GM23248 (cell line): ENCODE measurements around the gene DST. TPM values are rescaled to one million over a fixed set of nuclear protein-coding genes. Genes with fewer than 3 reads are reported as not detected.

ENCODE experiments used
- DNase-seq: peaks from one replicate; pipeline ENCODE4 v3.0.0-alpha.2; 2015
- H2AFZ ChIP-seq: fragments of 200-600 bp; sonication (generic); 2 replicates; pipeline ENCODE4 v1.6.1; 2016; ENCODE audit warnings: antibody characterized with exemption
- H3F3A ChIP-seq: fragments of 200-600 bp; sonication (generic); 2 replicates; pipeline ENCODE4 v1.6.1; 2016; ENCODE audit warnings: mild to moderate bottlenecking, antibody characterized with exemption, mixed run types; ENCODE audit not compliant: insufficient read depth
- H3K27ac ChIP-seq: fragments of 200-600 bp; sonication (generic); 2 replicates; pipeline ENCODE4 v1.5.1; 2016; ENCODE audit warnings: mild to moderate bottlenecking
- H3K27me3 ChIP-seq: fragments of 200-600 bp; sonication (generic); replicated peaks from 2 replicates; pipeline ENCODE4 v1.6.1; 2016; ENCODE audit warnings: mild to moderate bottlenecking; ENCODE audit not compliant: insufficient read depth
- H3K36me3 ChIP-seq: fragments of 200-600 bp; sonication (generic); 2 replicates; pipeline ENCODE4 v1.6.1; 2016; ENCODE audit warnings: low read depth, mild to moderate bottlenecking
- H3K4me1 ChIP-seq: fragments of 200-600 bp; sonication (generic); 2 replicates; pipeline ENCODE4 v1.6.1; 2016; ENCODE audit warnings: mild to moderate bottlenecking; ENCODE audit not compliant: insufficient read depth
- H3K4me2 ChIP-seq: fragments of 200-600 bp; sonication (generic); one replicate; pipeline ENCODE4 v1.6.1; 2016; ENCODE audit warnings: mild to moderate bottlenecking; ENCODE audit not compliant: unreplicated experiment
- H3K4me3 ChIP-seq: fragments of 200-600 bp; sonication (generic); 2 replicates; pipeline ENCODE4 v1.5.1; 2016; ENCODE audit warnings: mild to moderate bottlenecking
- H3K79me2 ChIP-seq: fragments of 200-600 bp; sonication (generic); 2 replicates; pipeline ENCODE4 v1.6.1; 2016; ENCODE audit warnings: mild to moderate bottlenecking; ENCODE audit not compliant: insufficient read depth
- H3K9ac ChIP-seq: fragments of 200-600 bp; sonication (generic); 2 replicates; pipeline ENCODE4 v1.6.1; 2016; ENCODE audit warnings: mild to moderate bottlenecking
- H3K9me2 ChIP-seq: fragments of 200-600 bp; sonication (generic); 2 replicates; pipeline ENCODE4 v1.6.1; 2016; ENCODE audit warnings: mixed run types, mild to moderate bottlenecking, moderate library complexity; ENCODE audit not compliant: insufficient read depth
- H3K9me3 ChIP-seq: fragments of 200-600 bp; sonication (generic); one replicate; pipeline ENCODE4 v1.6.1; 2017; ENCODE audit warnings: low read depth
- H4K20me1 ChIP-seq: fragments of 200-600 bp; sonication (generic); 2 replicates; pipeline ENCODE4 v1.6.0; 2016; ENCODE audit not compliant: insufficient read depth
- EZH2 ChIP-seq: fragments of 200-600 bp; sonication (generic); IDR thresholded peaks from 2 replicates; pipeline ENCODE4 v1.6.1; 2018; ENCODE audit warnings: antibody characterized with exemption, mild to moderate bottlenecking; ENCODE audit not compliant: insufficient read depth, poor library complexity, severe bottlenecking
- EZH2phosphoT487 ChIP-seq: fragments of 200-600 bp; sonication (generic); IDR thresholded peaks from 2 replicates; pipeline ENCODE4 v1.6.1; 2018; ENCODE audit warnings: antibody characterized with exemption, moderate library complexity, mild to moderate bottlenecking, low read depth; ENCODE audit not compliant: insufficient read depth
- in situ Hi-C: fragments of 300-500 bp; cut with MboI; formaldehyde crosslinking; loops from 2 replicates; pipeline ENCODE4 v1.15.0; 2020
- polyA plus RNA-seq: library from polyadenylated mRNA; unstranded; fragments of >200 nt; fragmentation: Nextera tagmentation; extraction: Ambion mirVana; gene quantifications from 2 replicates; pipeline ENCODE4 v1.2.1, GENCODE V29; 2016
- total RNA-seq: library from RNA; depleted of rRNA; stranded (reverse); fragments of >200 nt; shearing (Covaris generic); gene quantifications from 2 replicates; pipeline ENCODE4 v1.2.3, GENCODE V29; 2014

Gene DST
- total and polyA plus RNA-seq, 2 experiments from 2014 or later: 181 to 322 TPM

DNA sequence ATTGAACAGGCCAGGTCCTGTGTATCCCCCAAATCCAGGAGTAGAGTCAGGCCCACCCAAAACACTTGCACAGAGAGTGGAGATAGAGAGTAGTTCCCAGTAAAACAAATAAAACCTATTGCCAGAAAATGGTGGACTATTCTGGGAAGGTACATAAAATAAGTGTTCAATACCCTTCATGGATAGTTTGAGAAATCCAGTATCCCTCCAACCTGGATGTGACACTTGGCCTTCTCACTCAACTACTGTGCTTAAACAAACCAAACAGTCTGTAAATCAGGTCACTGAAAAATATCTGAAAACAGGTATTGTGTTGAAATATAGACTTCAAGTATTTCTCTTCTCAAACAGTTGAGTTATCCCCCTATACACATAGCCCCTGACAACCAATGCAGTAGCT, 233.7 kb downstream of the DST start:
- no peaks in the 10 kb centered on the region for H3K9me2 ChIP-seq
- H3K9me3 ChIP-seq: no peaks in the 10 kb centered on the region
- no peak overlapping the region for H3K9ac ChIP-seq
- H3K27me3 ChIP-seq: no peaks in the 10 kb centered on the region
- in situ Hi-C loops: no loop called here
- DNase-seq: no peak
- H3K27ac ChIP-seq: no peak overlapping the region
- H3K36me3 ChIP-seq: no peaks in the 10 kb centered on the region
- no peak overlapping the region for H3K4me3 ChIP-seq
- TF ChIP-seq EZH2phosphoT487 (no peak), EZH2 (no peak)
- no peaks in the 10 kb centered on the region; the same call in 1 of the 2 replicates for H3F3A ChIP-seq
- H3K4me1 ChIP-seq: no peaks in the 10 kb centered on the region; the same call in 1 of the 2 replicates
- no peaks in the 10 kb centered on the region for H4K20me1 ChIP-seq
- H3K4me2 ChIP-seq: no peak overlapping the region
- no peak overlapping the region for H2AFZ ChIP-seq
- H3K79me2 ChIP-seq: no peaks in the 10 kb centered on the region
